Type B pancreatic cell (in vitro differentiated cells): ENCODE results near the gene ATG7. TPM values are rescaled to one million over a fixed set of nuclear protein-coding genes. Genes with fewer than 3 reads are reported as not detected.
A peak's percentile ranks its signal among the peaks of the same experiment; 100 is the strongest.

Experiments
- DNase-seq: peaks from one replicate; pipeline ENCODE4 v3.0.0; 2021; ENCODE audit warnings: mixed read lengths; ENCODE audit not compliant: unreplicated experiment; ENCODE audit errors: extremely low spot score
- H3K27ac Mint-ChIP-seq: 2 replicates; pipeline ENCODE4 v1.8.0; 2021; ENCODE audit warnings: mild to moderate bottlenecking, mixed read lengths
- H3K27me3 Mint-ChIP-seq: 2 replicates; pipeline ENCODE4 v1.8.0; 2021; ENCODE audit warnings: mixed read lengths
- H3K36me3 Mint-ChIP-seq: 2 replicates; pipeline ENCODE4 v1.8.0; 2021; ENCODE audit warnings: mixed read lengths
- H3K4me1 Mint-ChIP-seq: one replicate; pipeline ENCODE4 v1.8.0; 2021; ENCODE audit warnings: mixed read lengths; ENCODE audit not compliant: unreplicated experiment
- H3K4me3 Mint-ChIP-seq: 2 replicates; pipeline ENCODE4 v1.8.0; 2021; ENCODE audit warnings: mild to moderate bottlenecking, mixed read lengths
- H3K9me3 Mint-ChIP-seq: 2 replicates; pipeline ENCODE4 v1.8.0; 2021; ENCODE audit warnings: mixed read lengths
- total RNA-seq: library from RNA; stranded (reverse); gene quantifications from 2 replicates; pipeline ENCODE4 v1.2.1, GENCODE V29; 2021; ENCODE audit warnings: low replicate concordance
- TF ChIP-seq, protein P1 (sequence below): fragments of 200-600 bp; sonication (generic); conservative IDR thresholded peaks from 2 replicates; pipeline ENCODE4 v1.5.0; 2021; ENCODE audit warnings: antibody characterized with exemption, mild to moderate bottlenecking

Gene ATG7
- total RNA-seq, 1 donor from 2014 or later = 32.4 TPM

DNA sequence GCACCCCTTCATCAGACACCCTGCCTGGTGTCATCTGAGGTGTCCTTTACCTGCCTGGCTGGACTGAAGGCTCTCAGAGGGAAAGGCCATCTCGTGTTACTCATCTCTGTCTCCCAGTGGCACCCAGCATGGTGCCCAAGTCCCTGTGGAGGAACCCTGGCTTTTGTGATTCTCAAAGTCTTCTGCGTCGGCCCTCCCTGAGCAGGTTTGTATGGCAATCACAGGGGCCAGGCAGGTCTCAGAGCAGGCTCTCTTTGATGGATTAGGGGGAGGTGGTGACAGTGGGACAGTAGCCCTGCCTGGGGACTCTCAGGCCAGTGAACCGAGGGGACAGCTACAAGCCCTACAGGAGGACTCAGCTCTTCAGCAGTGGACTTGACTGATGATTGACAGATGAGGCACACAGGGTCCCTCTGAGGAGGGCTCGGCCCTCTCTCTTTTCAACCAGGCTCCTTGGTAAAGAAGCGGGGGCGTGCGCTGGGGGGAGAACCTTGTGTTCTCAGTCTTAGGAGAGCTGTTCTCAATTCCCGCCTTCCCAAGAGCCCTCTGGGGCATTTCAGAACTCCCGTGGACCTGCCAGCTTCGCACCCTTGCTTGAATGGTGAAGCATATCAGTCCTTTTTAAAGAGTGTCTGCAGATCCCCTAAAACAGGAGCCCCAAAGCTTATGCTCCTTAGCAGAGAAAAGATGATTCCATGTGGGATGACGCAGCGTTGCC is 263.2 kb downstream of the ATG7 start:
- H3K4me1 Mint-ChIP-seq = peaks cover 47% of the 10 kb centered on the region
- DNase-seq = no peak
- H3K4me3 Mint-ChIP-seq = no peak overlapping the region
- H3K9me3 Mint-ChIP-seq = peaks cover 5% of the 10 kb centered on the region
- no peaks in the 10 kb centered on the region for H3K27me3 Mint-ChIP-seq
- H3K36me3 Mint-ChIP-seq = peaks cover 13% of the 10 kb centered on the region
- TF ChIP-seq, protein P1, sequence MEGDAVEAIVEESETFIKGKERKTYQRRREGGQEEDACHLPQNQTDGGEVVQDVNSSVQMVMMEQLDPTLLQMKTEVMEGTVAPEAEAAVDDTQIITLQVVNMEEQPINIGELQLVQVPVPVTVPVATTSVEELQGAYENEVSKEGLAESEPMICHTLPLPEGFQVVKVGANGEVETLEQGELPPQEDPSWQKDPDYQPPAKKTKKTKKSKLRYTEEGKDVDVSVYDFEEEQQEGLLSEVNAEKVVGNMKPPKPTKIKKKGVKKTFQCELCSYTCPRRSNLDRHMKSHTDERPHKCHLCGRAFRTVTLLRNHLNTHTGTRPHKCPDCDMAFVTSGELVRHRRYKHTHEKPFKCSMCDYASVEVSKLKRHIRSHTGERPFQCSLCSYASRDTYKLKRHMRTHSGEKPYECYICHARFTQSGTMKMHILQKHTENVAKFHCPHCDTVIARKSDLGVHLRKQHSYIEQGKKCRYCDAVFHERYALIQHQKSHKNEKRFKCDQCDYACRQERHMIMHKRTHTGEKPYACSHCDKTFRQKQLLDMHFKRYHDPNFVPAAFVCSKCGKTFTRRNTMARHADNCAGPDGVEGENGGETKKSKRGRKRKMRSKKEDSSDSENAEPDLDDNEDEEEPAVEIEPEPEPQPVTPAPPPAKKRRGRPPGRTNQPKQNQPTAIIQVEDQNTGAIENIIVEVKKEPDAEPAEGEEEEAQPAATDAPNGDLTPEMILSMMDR = no peak
- H3K27ac Mint-ChIP-seq = no peak overlapping the region

DNA sequence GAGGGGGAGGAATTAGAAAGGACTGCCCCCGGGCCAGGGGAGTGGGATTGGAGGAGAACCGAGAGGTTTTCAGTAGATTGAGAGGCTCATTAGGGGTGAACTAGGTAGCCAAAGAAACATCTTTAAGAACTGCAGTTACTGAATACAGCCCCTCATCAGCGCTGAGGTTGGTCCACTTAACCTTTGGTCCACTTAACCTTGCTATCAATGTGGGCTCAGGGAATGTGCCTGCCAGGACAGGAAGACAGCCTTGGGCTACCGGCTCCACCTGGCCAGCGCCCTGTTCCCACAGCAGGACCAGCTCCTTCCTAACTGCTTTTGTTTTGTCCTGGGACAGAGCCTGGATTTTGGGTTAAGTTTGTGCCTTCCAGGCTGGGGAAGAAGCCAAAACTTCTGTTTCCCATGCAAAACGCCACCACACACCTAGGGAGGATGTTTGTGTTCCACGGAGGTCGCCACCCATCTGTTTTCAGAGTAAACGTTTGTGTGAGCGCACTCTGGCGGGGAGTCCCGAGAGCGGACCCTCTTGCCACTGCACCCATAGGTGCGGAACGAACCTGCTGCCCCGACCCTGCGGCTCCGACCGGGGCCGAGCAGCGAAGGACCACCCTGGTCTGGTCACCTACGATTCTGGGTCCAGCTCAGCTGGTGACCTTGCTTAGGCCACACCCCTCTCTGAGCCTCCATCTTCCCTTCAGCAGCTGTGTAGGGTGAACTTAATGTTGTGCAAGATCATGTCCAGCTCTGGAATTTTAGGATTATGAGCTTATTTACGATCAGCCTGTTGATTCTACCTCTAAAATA is 264.1 kb downstream of the ATG7 start:
- H3K4me3 Mint-ChIP-seq = no peak overlapping the region

DNA sequence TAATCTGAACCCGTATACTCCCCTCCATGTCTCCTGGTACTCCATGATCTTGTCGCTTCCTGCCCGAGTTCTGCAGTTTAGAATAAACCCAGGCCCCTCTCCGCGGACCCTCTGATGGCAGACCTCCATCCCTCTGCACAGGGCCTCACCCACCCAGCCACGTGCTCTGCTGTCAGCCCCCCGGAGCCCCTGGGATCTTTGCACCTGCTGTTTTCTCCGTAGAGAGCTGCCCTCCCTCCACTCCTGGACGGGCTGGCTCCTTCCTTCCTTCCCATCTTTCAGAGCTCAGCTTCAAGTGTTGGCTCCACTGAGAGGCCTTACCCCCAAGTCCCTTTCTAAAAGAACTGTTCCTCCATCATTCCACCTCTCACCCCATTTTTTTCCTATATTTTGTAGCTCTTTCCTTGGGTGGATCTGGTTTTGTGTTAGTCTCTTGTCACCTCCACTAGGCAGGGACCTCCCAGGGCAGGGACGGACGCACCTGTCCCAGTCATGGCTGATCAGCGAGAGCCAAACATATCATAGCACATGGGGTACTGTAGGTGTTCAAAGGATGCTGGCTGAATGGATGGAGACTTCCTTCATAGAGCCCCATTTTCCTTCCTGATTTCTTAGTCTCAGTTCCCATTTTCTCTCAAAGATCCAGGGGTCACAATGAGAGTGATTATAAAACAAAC is 264.9 kb downstream of the ATG7 start:
- H3K4me3 Mint-ChIP-seq = peak overlapping the region; percentile 52
- no peak overlapping the region for H3K27ac Mint-ChIP-seq
- DNase-seq = no peak
- TF ChIP-seq, protein P1 = no peak
- H3K9me3 Mint-ChIP-seq = peaks cover 5% of the 10 kb centered on the region
- peaks cover 54% of the 10 kb centered on the region for H3K4me1 Mint-ChIP-seq
- no peaks in the 10 kb centered on the region for H3K27me3 Mint-ChIP-seq
- peaks cover 13% of the 10 kb centered on the region for H3K36me3 Mint-ChIP-seq

More for the DNA sequence above, 264.1 kb downstream of the ATG7 start:
- H3K27me3 Mint-ChIP-seq = no peaks in the 10 kb centered on the region
- peaks cover 50% of the 10 kb centered on the region for H3K4me1 Mint-ChIP-seq
- TF ChIP-seq, protein P1 = no peak
- no peak for DNase-seq
- H3K27ac Mint-ChIP-seq = no peak overlapping the region
- H3K36me3 Mint-ChIP-seq = peaks cover 13% of the 10 kb centered on the region
- peaks cover 5% of the 10 kb centered on the region for H3K9me3 Mint-ChIP-seq

DNA sequence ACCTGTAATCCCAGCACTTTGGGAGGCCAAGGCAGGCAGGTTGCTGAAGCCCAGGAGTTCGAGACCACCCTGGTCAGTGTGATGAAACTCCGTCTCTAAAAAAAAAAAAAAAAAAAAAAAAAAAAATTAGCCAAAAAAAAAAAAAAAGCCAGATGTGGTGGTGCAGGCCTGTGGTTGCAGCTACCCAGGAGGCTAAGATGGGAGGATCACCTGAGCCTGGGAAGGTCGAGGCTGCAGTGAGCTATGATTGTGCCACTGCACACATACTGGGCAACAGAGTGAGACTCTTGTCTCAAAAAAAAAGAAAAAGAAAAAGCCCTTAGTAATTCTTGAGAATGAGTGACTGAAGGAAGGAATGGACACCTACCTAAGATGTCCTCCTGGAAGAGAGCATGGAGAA is 266.4 kb downstream of the ATG7 start:
- Mint-ChIP-seq H3K4me1 (peaks cover 47% of the 10 kb centered on the region), H3K27me3 (no peaks in the 10 kb centered on the region), H3K27ac (peak overlapping the region; percentile 20), H3K36me3 (peaks cover 13% of the 10 kb centered on the region), H3K9me3 (peaks cover 5% of the 10 kb centered on the region), H3K4me3 (no peak overlapping the region)
- TF ChIP-seq, protein P1 = no peak
- DNase-seq = no peak

DNA sequence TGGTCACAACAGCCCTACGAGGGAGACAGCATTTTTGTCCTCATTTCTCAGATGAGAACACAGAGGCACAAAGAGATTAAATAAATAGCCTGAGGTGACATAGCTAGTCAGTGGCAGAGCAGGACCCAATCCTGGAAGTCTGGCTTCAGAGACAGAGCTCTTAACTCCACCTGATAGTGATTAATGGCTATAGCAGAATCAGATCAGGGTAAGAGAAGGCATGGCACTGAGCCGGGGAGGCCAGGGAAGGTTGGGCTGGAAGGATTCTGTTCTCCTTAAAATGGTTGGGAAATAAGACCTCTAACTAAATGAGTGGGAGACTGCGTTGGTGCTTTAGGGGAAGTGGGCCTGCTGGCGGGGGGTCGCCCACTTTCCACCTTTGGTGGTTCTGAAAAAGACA is 267.0 kb downstream of the ATG7 start:
- H3K27ac Mint-ChIP-seq = peak overlapping the region; percentile 20
- H3K27me3 Mint-ChIP-seq = no peaks in the 10 kb centered on the region
- H3K36me3 Mint-ChIP-seq = peaks cover 13% of the 10 kb centered on the region
- peaks cover 5% of the 10 kb centered on the region for H3K9me3 Mint-ChIP-seq
- DNase-seq = no peak
- peak overlapping the region; percentile 66 for H3K4me3 Mint-ChIP-seq
- TF ChIP-seq, protein P1 = no peak
- peaks cover 42% of the 10 kb centered on the region for H3K4me1 Mint-ChIP-seq
